Measurements from ENCODE around the gene SPHK2.

Gene SPHK2

DNA sequence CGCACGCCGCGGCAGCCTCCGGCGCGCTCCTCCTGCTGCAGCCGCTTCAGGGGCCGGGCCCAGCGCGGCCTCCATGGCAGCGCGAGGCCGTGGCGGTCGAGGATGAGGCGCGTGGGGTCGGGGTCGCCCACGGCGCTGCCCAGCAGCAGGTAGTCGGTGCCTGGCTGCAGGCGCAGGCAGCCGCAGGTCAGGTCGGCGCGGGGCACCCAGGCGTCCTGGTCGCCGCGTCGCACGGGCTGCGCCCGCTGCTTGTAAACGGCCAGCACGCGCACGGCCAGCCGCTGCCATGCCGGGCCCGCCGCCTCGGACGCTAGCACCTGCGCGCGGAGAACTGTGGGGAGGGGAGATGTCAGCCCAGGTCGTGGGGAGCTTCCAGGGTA, 42.4 kb downstream of the SPHK2 start:
- TF ChIP-seq, protein P1, sequence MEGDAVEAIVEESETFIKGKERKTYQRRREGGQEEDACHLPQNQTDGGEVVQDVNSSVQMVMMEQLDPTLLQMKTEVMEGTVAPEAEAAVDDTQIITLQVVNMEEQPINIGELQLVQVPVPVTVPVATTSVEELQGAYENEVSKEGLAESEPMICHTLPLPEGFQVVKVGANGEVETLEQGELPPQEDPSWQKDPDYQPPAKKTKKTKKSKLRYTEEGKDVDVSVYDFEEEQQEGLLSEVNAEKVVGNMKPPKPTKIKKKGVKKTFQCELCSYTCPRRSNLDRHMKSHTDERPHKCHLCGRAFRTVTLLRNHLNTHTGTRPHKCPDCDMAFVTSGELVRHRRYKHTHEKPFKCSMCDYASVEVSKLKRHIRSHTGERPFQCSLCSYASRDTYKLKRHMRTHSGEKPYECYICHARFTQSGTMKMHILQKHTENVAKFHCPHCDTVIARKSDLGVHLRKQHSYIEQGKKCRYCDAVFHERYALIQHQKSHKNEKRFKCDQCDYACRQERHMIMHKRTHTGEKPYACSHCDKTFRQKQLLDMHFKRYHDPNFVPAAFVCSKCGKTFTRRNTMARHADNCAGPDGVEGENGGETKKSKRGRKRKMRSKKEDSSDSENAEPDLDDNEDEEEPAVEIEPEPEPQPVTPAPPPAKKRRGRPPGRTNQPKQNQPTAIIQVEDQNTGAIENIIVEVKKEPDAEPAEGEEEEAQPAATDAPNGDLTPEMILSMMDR (IDR thresholded peaks at IDR 0.05; ENCODE audit: low read length, missing control alignments), result no peak
- DNase-seq (ENCODE audit: low read depth), result no peak
- no peak overlapping the region for H3K4me3 ChIP-seq (replicated peaks; ENCODE audit: low read depth, low read length)

DNA sequence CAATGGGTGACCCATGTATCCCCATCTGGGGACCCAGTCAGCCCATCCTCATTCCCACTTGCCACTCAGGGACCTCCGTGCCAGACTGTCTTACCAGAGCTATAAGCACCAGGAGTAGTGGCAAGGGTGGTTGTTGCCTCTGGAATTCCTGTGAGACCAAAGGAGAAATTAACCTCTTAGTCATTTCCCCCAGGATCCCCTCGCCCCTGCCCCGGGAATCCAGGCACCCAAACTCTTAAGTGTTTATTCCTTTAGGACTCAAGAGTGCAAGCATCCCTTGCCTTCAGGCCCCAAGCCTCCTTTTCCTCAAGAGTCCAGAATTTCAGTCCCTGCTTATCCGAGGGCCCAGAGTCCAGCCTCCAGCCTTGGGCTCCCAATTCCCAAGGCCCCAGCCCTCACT, 44.4 kb downstream of the SPHK2 start:
- no peak overlapping the region for H3K4me3 ChIP-seq (replicated peaks; ENCODE audit: low read depth, low read length)
- TF ChIP-seq, protein P1 (IDR thresholded peaks at IDR 0.05; ENCODE audit: low read length, missing control alignments), result no peak
- DNase-seq (ENCODE audit: low read depth), result no peak

DNA sequence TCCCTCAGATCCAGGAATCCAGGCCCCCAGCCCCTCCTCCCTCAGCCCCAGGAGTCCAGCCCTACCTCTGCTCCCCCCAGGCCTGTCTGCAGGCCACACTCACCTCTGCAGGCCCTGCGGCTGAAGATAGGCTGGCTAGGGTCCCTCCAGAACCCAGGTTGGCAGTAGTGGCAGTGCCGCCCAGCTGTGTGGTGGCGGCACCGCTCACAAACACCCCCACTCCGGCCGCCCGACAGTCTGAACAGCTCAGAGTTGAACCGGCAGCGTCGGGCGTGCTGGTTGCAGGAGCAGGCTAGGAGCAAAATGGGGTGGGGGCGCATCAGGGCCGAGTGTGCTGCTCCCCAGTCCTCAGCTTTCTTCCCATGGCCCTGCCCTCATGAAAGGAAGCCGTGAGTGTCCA, 45.2 kb downstream of the SPHK2 start:
- H3K4me3 ChIP-seq (replicated peaks; ENCODE audit: low read depth, low read length), result no peak overlapping the region
- DNase-seq (ENCODE audit: low read depth), result no peak
- TF ChIP-seq, protein P1 (IDR thresholded peaks at IDR 0.05; ENCODE audit: low read length, missing control alignments), result no peak

DNA sequence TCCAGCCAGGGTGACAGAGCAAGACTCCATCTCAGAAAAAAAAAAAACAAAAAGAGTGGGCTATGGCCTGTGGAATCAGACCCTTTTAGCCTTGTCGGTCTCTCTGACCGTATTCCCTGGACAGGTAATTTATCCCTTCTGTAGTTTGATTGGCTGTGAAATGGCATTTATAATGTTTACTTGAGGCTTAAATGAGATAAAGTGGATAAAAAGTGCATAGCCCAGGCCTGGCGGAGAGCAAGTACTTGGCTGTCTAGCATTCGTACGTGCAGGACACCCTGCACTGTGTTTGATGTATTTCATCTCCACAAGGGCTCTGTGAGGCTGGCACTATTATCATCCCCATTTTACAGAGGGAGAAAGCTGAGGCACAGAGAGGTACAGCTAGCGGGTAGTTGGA, 46.5 kb downstream of the SPHK2 start:
- no peak overlapping the region for H3K4me3 ChIP-seq (replicated peaks; ENCODE audit: low read depth, low read length)
- DNase-seq (ENCODE audit: low read depth), result no peak
- TF ChIP-seq, protein P1 (IDR thresholded peaks at IDR 0.05; ENCODE audit: low read length, missing control alignments), result no peak

DNA sequence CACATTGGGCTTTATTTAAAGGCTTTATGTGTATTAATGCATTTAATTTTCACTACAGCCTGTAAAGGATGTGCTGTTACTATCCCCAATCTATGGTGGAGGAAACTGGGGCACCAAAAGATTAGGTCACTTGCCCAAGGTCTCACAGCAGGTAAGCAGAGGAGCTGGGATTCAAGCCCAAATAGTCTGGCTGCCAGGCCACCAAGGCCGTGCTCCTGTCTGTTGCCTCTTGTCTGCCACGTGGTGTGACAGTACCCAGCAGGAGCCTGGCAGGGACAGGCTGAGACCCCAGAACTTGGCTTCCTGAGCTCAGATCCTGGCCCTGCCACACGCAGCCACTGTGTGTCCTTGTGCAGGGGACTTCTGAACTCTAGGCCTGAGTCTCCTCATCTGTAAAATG, 49.0 kb downstream of the SPHK2 start:
- no peak overlapping the region for H3K4me3 ChIP-seq (replicated peaks; ENCODE audit: low read depth, low read length)
- TF ChIP-seq, protein P1 (IDR thresholded peaks at IDR 0.05; ENCODE audit: low read length, missing control alignments), result no peak
- no peak for DNase-seq (ENCODE audit: low read depth)

DNA sequence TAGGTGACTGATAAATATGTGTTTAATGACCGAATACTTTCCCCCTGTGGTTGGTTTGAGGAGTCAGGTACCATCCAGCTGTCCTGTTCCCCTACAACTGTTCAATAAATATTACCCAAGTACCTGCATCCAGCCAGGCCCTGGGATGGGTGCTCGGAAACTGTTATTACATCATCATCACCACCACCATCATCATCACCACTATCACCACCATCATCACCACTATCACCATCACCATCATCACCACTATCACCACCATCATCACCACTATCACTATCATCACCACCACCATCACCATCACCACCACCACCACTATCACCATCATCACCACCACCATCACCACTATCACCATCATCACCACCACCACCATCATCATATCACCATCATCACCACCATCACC, 49.5 kb downstream of the SPHK2 start:
- no peak overlapping the region for H3K4me3 ChIP-seq (replicated peaks; ENCODE audit: low read depth, low read length)
- TF ChIP-seq, protein P1 (IDR thresholded peaks at IDR 0.05; ENCODE audit: low read length, missing control alignments), result no peak
- DNase-seq (ENCODE audit: low read depth), result no peak

DNA sequence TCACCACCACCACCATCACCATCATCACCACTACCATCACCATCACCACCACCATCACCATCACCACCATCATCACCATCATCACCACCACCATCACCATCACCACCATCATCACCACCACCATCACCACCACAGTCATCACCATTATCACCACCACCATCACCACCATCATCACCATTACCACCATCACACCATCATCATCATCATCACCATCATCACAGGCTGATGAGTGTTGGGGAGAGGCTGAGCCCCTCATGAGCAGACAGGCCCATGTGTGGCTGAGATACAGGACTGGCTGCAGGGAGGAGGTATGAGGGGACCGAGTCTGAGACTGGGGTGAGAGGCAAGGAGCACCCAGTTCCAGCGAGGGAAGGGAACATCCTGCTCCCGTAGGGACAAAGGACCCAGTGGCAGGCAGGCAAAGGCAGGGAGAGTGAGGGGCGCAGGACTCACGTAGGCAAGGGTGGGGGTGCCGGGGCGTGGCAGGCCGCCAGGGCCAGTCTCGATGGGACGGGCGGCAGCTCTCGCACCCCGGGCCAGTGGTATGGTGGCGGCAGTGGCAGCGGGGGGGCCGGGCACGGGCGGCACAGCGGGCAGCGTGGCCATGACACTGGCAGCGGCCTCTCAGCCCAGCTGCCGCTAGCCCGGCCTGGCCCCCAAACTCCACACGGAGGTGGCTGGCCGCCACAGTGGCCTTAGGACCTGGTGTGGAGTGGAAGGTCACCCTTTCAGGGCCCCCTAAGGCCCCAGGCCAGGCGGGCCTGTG, 50.8 kb downstream of the SPHK2 start:
- DNase-seq (ENCODE audit: low read depth), result no peak
- TF ChIP-seq, protein P1 (IDR thresholded peaks at IDR 0.05; ENCODE audit: low read length, missing control alignments), result no peak
- no peak overlapping the region for H3K4me3 ChIP-seq (replicated peaks; ENCODE audit: low read depth, low read length)
